HepG2 (cell line): Measurements from ENCODE around the gene CTDP1. TPM values are rescaled to one million over a fixed set of nuclear protein-coding genes. Genes with fewer than 3 reads are reported as not detected.

Experiments
- BRD4 ChIP-seq: sonication (generic); formaldehyde crosslinking; IDR thresholded peaks from 2 replicates; pipeline ENCODE4 v1.4.0; 2020; ENCODE audit warnings: missing genetic modification reagents
- GFI1 ChIP-seq: sonication (generic); formaldehyde crosslinking; IDR thresholded peaks from 2 replicates; pipeline ENCODE4 v1.5.0; 2020; ENCODE audit warnings: missing genetic modification reagents, mild to moderate bottlenecking, borderline replicate concordance
- KLF16 ChIP-seq, 2 experiments: sonication (generic) in 1 of 2; formaldehyde crosslinking in 1 of 2; IDR thresholded peaks; 2 replicates each; pipeline versions ENCODE4 v1.6.1 to v1.8.0; 2016 to 2023; ENCODE audit warnings: missing genetic modification reagents in 2 of 2, missing compliant biosample characterization in 1 of 2
- NFKBIZ ChIP-seq: IDR thresholded peaks from 2 replicates; pipeline ENCODE4 v1.6.1; 2018; ENCODE audit warnings: missing genetic modification reagents, missing compliant biosample characterization
- NFYC ChIP-seq: IDR thresholded peaks from 2 replicates; pipeline ENCODE4 v1.6.1; 2016; ENCODE audit warnings: missing genetic modification reagents, missing compliant biosample characterization
- ONECUT2 ChIP-seq: sonication (generic); formaldehyde crosslinking; IDR thresholded peaks from 2 replicates; pipeline ENCODE4 v1.4.0; 2020; ENCODE audit warnings: missing genetic modification reagents
- RARA ChIP-seq: IDR thresholded peaks from 2 replicates; pipeline ENCODE4 v1.6.1; 2016; ENCODE audit warnings: missing genetic modification reagents, missing compliant biosample characterization
- SP140L ChIP-seq: sonication (generic); formaldehyde crosslinking; IDR thresholded peaks from 2 replicates; pipeline ENCODE4 v1.4.0; 2020; ENCODE audit warnings: missing genetic modification reagents, borderline replicate concordance
- polyA plus RNA-seq, 8 experiments: library from polyadenylated mRNA; depleted of rRNA in 3 of 8; stranded (reverse) in 7 of 8; unstranded in 1 of 8; fragments of >200 nt; fragmentation: Illumina TruSeq in 4 of 8; extraction: Trizol in 4 of 8; gene quantifications; 2 replicates each; pipeline versions ENCODE4 v1.2.1 to v1.2.3, GENCODE V29; 2011 to 2016; ENCODE audit warnings: low read depth in 4 of 8, missing spikeins in 1 of 8, mixed read lengths in 1 of 8; ENCODE audit not compliant: insufficient read depth in 1 of 8
- total RNA-seq, 5 experiments: library from RNA; depleted of rRNA; stranded (reverse); fragments of >200 nt; fragmentation: Illumina TruSeq; extraction: Trizol; gene quantifications; 2 replicates each; pipeline ENCODE4 v1.2.3, GENCODE V29; 2016; ENCODE audit warnings: low read depth in 1 of 5
- TF ChIP-seq, protein P1 (sequence below): IDR thresholded peaks from 2 replicates; pipeline ENCODE4 v1.4.0; 2020; ENCODE audit warnings: mild to moderate bottlenecking, missing genetic modification reagents
- TF ChIP-seq, protein P2 (sequence below): sonication (generic); formaldehyde crosslinking; IDR thresholded peaks from 2 replicates; pipeline ENCODE4 v1.5.0; 2020; ENCODE audit warnings: missing genetic modification reagents, mild to moderate bottlenecking, borderline replicate concordance
- TF ChIP-seq, protein P3 (sequence below): sonication (generic); formaldehyde crosslinking; IDR thresholded peaks from 2 replicates; pipeline ENCODE4 v1.5.1; 2020; ENCODE audit warnings: mild to moderate bottlenecking, missing genetic modification reagents, borderline replicate concordance
- TF ChIP-seq, protein P4 (sequence below): sonication (generic); formaldehyde crosslinking; IDR thresholded peaks from 2 replicates; pipeline ENCODE4 v1.4.0; 2020; ENCODE audit warnings: mild to moderate bottlenecking, missing genetic modification reagents
- TF ChIP-seq, protein P5 (sequence below): sonication (generic); formaldehyde crosslinking; IDR thresholded peaks from 2 replicates; pipeline ENCODE4 v1.4.0; 2020; ENCODE audit warnings: missing genetic modification reagents
- TF ChIP-seq, protein P6 (sequence below): sonication (generic); formaldehyde crosslinking; IDR thresholded peaks from 2 replicates; pipeline ENCODE4 v1.9.0; 2022; ENCODE audit warnings: missing genetic modification reagents, mild to moderate bottlenecking, borderline replicate concordance

The CTDP1 gene
- total and polyA plus RNA-seq, 2 of the 13 experiments (the other 11 are each of a cell fraction or from before 2014, with no cell fraction given) = 6.9 to 11.0 TPM

DNA sequence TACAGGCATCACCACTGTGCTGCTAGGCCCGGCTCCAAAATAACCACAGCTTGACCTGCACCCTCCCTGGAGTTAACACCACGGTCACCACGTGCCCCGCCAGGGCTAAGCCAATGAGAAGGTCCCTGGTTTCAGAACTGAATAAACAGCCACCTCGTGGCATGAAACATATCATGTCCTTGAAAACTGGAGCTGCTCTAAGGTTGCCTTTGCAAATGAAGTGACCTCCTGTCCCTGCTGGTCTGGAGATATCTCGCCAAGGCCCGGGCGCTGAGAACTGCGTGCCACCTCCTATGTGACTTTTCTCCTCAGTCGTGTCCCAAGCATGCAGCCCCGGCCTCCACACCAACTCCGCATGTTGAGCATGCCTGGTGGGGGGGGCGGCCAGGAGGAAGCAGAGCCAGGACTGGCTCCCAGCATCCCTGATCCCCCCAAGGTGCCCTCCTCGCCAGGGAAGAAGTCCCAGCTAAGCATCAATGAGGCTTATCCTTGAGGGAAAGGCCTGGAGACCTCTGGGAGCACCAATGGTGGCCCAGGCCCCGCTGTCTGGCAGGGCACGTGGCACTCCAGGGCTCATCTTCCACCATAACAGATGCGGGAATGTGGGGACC, 101.8 kb downstream of the CTDP1 start (continued):
- TF ChIP-seq, protein P1, sequence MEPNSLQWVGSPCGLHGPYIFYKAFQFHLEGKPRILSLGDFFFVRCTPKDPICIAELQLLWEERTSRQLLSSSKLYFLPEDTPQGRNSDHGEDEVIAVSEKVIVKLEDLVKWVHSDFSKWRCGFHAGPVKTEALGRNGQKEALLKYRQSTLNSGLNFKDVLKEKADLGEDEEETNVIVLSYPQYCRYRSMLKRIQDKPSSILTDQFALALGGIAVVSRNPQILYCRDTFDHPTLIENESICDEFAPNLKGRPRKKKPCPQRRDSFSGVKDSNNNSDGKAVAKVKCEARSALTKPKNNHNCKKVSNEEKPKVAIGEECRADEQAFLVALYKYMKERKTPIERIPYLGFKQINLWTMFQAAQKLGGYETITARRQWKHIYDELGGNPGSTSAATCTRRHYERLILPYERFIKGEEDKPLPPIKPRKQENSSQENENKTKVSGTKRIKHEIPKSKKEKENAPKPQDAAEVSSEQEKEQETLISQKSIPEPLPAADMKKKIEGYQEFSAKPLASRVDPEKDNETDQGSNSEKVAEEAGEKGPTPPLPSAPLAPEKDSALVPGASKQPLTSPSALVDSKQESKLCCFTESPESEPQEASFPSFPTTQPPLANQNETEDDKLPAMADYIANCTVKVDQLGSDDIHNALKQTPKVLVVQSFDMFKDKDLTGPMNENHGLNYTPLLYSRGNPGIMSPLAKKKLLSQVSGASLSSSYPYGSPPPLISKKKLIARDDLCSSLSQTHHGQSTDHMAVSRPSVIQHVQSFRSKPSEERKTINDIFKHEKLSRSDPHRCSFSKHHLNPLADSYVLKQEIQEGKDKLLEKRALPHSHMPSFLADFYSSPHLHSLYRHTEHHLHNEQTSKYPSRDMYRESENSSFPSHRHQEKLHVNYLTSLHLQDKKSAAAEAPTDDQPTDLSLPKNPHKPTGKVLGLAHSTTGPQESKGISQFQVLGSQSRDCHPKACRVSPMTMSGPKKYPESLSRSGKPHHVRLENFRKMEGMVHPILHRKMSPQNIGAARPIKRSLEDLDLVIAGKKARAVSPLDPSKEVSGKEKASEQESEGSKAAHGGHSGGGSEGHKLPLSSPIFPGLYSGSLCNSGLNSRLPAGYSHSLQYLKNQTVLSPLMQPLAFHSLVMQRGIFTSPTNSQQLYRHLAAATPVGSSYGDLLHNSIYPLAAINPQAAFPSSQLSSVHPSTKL (CRISPR knock-in tag) = peak; percentile 59; the same call in 1 of the 2 replicates
- TF ChIP-seq, protein P2, sequence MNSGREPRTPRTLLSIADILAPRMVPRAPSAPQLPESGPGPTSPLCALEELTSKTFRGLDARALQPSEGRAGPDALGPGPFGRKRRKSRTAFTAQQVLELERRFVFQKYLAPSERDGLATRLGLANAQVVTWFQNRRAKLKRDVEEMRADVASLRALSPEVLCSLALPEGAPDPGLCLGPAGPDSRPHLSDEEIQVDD = no peak
- 0 out of 4 replicates have a peak, but pooled peaks of 1 of the 2 experiments have one; percentile 27 for TF ChIP-seq KLF16 (CRISPR knock-in tag; IDR thresholded peaks at IDR 0.05)
- TF ChIP-seq, protein P3, sequence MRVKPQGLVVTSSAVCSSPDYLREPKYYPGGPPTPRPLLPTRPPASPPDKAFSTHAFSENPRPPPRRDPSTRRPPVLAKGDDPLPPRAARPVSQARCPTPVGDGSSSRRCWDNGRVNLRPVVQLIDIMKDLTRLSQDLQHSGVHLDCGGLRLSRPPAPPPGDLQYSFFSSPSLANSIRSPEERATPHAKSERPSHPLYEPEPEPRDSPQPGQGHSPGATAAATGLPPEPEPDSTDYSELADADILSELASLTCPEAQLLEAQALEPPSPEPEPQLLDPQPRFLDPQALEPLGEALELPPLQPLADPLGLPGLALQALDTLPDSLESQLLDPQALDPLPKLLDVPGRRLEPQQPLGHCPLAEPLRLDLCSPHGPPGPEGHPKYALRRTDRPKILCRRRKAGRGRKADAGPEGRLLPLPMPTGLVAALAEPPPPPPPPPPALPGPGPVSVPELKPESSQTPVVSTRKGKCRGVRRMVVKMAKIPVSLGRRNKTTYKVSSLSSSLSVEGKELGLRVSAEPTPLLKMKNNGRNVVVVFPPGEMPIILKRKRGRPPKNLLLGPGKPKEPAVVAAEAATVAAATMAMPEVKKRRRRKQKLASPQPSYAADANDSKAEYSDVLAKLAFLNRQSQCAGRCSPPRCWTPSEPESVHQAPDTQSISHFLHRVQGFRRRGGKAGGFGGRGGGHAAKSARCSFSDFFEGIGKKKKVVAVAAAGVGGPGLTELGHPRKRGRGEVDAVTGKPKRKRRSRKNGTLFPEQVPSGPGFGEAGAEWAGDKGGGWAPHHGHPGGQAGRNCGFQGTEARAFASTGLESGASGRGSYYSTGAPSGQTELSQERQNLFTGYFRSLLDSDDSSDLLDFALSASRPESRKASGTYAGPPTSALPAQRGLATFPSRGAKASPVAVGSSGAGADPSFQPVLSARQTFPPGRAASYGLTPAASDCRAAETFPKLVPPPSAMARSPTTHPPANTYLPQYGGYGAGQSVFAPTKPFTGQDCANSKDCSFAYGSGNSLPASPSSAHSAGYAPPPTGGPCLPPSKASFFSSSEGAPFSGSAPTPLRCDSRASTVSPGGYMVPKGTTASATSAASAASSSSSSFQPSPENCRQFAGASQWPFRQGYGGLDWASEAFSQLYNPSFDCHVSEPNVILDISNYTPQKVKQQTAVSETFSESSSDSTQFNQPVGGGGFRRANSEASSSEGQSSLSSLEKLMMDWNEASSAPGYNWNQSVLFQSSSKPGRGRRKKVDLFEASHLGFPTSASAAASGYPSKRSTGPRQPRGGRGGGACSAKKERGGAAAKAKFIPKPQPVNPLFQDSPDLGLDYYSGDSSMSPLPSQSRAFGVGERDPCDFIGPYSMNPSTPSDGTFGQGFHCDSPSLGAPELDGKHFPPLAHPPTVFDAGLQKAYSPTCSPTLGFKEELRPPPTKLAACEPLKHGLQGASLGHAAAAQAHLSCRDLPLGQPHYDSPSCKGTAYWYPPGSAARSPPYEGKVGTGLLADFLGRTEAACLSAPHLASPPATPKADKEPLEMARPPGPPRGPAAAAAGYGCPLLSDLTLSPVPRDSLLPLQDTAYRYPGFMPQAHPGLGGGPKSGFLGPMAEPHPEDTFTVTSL (CRISPR knock-in tag) = no peak
- TF ChIP-seq, protein P4, sequence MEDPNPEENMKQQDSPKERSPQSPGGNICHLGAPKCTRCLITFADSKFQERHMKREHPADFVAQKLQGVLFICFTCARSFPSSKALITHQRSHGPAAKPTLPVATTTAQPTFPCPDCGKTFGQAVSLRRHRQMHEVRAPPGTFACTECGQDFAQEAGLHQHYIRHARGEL (CRISPR knock-in tag) = no peak
- TF ChIP-seq, protein P5, sequence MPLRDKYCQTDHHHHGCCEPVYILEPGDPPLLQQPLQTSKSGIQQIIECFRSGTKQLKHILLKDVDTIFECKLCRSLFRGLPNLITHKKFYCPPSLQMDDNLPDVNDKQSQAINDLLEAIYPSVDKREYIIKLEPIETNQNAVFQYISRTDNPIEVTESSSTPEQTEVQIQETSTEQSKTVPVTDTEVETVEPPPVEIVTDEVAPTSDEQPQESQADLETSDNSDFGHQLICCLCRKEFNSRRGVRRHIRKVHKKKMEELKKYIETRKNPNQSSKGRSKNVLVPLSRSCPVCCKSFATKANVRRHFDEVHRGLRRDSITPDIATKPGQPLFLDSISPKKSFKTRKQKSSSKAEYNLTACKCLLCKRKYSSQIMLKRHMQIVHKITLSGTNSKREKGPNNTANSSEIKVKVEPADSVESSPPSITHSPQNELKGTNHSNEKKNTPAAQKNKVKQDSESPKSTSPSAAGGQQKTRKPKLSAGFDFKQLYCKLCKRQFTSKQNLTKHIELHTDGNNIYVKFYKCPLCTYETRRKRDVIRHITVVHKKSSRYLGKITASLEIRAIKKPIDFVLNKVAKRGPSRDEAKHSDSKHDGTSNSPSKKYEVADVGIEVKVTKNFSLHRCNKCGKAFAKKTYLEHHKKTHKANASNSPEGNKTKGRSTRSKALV (CRISPR knock-in tag) = peak; percentile 32; the same call in 1 of the 2 replicates
- TF ChIP-seq GFI1 (CRISPR knock-in tag) = no peak
- TF ChIP-seq SP140L (CRISPR knock-in tag) = no peak
- 0 out of 2 replicates have a peak, but pooled peaks have one; percentile 34 for TF ChIP-seq NFKBIZ
- no peak for TF ChIP-seq ONECUT2
- TF ChIP-seq RARA (CRISPR knock-in tag) = peak; percentile 68
- peak; percentile 48; the same call in 1 of the 2 replicates for TF ChIP-seq NFYC (CRISPR knock-in tag)
- no peak for TF ChIP-seq BRD4 (CRISPR knock-in tag)
- TF ChIP-seq, protein P6, sequence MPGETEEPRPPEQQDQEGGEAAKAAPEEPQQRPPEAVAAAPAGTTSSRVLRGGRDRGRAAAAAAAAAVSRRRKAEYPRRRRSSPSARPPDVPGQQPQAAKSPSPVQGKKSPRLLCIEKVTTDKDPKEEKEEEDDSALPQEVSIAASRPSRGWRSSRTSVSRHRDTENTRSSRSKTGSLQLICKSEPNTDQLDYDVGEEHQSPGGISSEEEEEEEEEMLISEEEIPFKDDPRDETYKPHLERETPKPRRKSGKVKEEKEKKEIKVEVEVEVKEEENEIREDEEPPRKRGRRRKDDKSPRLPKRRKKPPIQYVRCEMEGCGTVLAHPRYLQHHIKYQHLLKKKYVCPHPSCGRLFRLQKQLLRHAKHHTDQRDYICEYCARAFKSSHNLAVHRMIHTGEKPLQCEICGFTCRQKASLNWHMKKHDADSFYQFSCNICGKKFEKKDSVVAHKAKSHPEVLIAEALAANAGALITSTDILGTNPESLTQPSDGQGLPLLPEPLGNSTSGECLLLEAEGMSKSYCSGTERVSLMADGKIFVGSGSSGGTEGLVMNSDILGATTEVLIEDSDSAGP (CRISPR knock-in tag) = no peak
